Skeletal muscle cell (primary cell): ENCODE measurements around the gene SHB.

ENCODE experiments used
- DNase-seq: peaks from one replicate; pipeline ENCODE4 v3.0.0-alpha.2; 2010; ENCODE audit warnings: low read depth
- H3K4me3 ChIP-seq: 2 replicates; pipeline ENCODE4 v1.5.1; 2011; ENCODE audit warnings: low read depth, mild to moderate bottlenecking, control low read depth, low read length, moderate library complexity

SHB gene

DNA sequence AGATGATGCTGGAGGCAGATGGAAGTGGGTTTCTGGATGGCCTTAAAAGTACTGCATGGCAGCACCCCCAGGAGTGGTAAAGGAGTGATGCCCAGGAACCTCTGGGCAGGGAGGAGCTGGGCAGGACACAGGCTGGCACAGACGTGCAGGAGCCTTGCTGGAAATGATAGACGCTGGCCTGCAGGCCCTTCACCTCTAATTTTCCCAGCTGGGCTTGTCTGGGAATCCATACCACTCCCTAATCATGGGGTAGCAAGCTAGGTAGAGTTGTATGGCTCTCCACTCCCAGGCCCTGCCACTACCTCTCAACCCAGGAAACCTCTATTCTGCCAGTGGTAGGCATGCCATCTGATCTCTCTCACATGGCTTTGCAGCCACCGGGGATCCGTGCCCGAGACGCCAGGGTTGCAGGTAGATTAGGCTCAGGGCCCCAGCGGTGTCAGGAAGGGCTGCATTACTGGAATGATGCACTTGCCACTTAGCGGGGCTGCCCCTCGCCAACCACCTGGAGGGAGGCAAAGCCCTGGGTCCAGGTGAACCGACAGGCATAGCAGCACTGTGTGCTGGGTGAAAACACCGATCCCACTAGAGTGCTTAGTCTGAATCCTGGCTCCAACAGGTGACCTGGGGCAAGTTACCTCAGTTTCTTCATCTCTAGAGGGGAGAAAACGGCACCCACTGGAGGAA, 85.5 kb downstream of the SHB start:
- no peak overlapping the region for H3K4me3 ChIP-seq
- DNase-seq, result no peak

DNA sequence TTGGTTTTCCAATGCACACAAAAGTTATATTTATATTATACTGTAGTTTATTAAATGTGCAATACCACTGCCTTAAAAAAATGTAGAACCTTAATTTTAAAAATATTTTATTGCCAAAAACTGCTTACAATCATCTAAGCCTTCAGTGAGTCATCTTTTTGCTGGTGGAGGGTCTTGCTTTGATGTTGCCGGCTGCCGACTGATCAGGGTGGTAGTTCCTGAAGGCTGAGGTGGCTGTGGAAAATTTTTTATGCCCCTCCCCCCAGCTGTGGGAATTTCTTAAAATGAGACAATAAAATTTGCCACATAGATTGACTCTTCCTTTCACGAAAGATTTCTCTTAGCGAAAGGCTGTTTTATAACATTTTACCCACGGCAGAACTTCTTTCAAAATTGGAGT, 89.2 kb downstream of the SHB start:
- no peak for DNase-seq
- no peak overlapping the region for H3K4me3 ChIP-seq

DNA sequence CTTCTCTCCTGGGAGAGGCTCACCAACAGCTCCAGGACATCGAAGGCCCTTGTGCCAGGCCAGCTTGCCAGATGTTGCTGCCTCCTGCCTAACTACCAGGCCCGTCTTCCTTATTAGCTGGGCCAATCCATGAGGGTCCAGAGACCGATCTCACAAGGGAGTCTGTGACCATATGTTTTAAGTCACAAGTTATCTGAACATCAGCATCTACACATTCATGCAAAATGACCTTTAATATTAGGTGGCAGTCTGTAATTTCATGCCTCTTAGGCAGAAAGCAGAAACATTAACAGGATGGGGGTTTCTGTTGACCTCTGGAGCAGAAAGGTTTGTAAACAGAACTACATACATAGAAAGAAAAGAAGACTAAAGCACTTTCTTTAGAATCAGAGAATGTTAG, 90.0 kb downstream of the SHB start:
- DNase-seq, result no peak

DNA sequence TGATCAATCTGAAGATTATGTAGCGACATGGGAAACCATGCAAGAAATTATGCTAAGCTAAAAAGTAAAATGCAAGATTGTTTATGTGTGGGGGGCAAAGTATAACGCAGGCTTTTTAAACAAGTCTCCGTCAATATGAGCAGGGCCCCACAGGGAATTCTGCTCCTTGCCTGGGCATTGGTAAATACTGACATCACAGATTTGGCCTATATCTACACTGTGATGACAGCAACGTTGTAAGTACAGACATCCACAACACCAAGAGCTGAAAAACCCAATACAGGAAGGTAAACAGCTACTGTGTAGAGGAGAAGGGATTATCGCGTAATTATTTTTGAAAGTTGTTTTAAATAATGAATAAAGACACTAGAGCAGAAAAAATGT, 90.6 kb downstream of the SHB start:
- DNase-seq, result no peak
- no peak overlapping the region for H3K4me3 ChIP-seq

More for the DNA sequence above, 90.0 kb downstream of the SHB start:
- H3K4me3 ChIP-seq, result no peak overlapping the region

DNA sequence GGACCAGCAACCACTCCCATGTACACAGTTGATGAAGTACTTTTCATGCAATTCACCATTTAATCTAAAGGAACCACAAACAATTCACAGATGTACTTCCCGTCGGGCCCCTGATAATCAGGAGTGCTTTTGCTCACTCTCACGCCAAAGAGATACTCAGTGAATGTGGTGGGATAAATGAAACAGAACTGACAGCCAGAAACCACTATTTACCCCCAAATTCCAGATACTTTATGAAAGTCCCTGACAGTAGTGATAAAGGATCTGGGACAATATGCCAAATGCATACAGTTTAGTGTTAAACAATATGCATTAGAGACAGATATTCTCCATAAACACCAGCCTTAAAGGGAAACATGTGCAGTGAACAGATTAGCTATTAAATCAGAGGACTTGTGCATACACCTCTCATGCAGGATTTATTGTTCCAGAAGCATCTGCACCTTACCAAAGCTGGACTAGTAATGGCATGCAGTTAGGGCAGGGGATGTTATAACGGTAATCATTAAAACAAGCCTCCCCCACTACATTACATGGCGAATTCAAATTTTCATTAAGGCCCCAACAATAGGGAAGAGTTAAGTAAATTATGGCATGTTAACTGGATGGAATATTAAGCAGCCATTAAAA, 91.1 kb downstream of the SHB start:
- H3K4me3 ChIP-seq, result no peak overlapping the region
- DNase-seq, result no peak

DNA sequence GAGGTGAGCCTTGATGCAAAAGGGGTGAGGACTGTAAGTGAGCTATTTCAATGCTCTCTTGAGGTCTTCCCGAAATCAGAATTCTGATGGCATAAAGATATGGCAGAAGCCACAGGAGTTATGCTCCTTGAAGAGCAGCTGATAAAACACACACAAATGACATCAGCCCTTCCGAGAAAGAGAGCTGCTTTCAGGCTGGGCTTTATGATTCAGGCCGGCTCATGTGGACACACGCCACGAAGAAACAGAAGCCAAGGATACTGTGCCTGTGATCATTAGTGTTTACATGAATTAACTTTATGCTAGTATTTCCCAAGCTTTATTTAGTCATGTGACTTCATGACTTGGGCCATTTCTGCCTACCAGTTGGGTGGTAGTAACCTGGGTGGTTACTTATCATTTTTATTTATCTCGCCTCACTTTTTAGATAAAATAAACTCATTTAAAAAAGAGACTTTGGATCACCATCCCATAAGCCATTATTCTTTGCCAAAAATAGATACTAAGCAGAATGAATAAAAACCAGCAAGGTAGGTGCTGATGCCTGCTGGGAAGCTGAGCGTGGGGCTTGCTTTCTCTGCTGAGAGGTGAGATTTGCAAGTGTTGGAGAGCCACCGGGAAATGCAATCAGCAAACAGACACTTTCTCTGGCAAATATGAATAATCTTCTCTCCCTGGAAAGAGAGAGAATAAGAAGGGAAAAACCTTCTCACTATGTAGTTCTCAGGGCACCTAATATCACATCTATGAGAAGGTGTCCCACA, 92.1 kb downstream of the SHB start:
- DNase-seq, result peak; percentile 81
- H3K4me3 ChIP-seq, result no peak overlapping the region

DNA sequence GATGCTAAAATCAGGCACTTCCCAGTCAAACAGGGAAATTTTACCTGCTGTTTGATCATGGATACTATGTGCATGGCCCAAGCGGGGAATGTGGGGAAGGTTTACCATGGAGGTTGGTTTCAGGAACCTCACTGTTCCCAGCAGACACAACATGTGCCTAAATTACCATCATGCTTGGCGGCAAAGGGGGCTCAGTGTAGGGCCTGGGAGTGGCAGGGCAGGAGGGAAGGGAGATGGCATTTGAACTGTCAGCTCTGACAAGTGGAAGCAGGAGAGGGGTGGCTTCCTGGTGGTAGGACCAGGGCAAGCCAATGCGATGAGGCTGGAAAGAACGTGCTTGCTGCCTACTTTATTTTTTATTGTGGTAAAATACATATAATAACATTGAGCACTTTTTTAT, 93.4 kb downstream of the SHB start:
- no peak overlapping the region for H3K4me3 ChIP-seq
- no peak for DNase-seq

DNA sequence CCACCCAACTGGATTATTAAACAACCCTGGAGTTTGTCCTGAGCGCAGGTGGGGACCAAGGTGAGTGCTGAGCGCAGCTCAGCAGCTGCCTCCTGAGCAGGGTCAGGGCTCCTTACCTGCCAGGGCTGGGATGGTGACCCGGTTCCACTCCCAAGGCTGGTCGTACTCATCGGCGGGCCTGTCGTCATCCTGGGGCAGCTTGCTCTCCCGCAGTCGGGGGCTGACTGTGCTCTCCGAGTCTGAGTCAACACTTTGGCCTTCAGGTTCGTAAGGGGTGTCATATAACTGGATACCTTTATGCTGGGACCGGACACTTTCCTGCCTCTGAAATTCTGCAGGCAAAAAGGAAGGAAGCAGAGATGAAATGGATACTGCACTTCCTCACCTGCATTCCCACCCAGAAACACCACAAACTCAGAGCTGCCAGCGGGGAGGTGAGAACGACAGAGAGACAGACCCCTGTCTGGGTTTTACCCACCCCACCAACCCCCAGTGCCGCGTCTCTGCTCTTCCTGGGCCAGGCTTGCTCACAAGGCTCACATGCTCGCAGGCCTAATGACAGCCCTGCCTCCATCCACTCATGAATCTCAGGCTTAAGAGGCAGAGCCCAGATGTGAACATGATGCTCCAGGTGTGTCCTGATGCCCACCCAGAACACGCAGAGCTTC, 94.4 kb downstream of the SHB start:
- peak; percentile 62 for DNase-seq
- H3K4me3 ChIP-seq, result no peak overlapping the region

DNA sequence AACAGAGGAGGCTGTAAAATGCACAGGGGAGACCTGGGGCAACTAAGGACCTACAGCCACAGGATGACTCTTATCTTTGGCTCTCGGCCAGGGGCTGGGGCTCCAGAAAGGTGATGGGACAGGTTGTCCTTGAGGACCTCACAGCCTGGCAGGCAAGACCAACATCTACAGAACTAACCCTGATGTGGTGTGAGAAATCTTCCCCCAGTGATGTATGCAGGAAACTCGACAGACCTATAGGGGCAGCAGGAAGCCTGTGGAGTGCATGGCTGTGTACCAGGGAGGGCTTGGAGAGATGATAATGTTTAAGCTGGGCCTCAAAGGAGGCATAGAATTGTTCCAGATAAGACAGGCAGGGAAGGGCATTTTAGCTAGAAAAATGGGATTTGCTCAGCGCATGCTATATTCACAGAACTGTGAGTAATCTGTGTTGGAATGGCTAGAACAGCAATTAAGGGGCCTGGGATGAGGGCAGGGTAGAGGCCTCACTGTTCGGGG, 96.6 kb downstream of the SHB start:
- no peak for DNase-seq
- H3K4me3 ChIP-seq, result no peak overlapping the region

DNA sequence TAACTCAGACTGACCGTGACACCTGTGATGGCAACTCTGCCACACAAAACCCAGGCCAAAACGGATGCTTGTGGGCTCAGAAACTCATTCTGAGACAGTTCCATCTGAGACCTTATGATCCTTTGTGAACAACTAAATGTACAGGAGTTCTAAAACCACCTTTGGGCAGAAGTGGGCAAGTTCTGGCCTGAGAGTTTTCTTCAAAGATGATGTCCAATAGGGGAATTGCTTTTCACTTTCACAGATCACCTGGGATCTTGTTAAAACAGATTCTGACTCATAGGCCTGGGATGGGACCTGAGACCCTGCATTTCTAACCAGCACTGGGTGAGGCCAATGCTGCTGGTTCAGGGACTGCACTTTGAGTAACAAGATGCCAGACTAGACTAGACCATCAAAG, 97.3 kb downstream of the SHB start:
- no peak for DNase-seq

DNA sequence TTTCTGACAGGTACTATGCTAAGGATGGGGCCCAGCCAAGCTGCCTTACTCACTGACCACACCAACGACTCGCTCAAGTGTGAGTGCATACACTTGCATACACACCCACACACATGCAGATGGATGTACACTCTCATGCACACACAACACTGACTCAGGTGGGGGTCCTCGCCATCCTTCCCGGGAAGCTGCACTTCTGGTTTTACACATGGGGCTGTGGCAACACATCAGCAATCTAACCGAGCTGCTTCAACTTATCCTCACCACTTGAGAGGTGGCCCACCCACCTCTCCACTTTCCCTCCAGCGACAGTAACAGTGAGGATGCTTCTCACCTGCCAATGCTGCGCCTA, 97.9 kb downstream of the SHB start:
- no peak overlapping the region for H3K4me3 ChIP-seq
- DNase-seq, result no peak

More for the DNA sequence above, 97.3 kb downstream of the SHB start:
- H3K4me3 ChIP-seq, result no peak overlapping the region

DNA sequence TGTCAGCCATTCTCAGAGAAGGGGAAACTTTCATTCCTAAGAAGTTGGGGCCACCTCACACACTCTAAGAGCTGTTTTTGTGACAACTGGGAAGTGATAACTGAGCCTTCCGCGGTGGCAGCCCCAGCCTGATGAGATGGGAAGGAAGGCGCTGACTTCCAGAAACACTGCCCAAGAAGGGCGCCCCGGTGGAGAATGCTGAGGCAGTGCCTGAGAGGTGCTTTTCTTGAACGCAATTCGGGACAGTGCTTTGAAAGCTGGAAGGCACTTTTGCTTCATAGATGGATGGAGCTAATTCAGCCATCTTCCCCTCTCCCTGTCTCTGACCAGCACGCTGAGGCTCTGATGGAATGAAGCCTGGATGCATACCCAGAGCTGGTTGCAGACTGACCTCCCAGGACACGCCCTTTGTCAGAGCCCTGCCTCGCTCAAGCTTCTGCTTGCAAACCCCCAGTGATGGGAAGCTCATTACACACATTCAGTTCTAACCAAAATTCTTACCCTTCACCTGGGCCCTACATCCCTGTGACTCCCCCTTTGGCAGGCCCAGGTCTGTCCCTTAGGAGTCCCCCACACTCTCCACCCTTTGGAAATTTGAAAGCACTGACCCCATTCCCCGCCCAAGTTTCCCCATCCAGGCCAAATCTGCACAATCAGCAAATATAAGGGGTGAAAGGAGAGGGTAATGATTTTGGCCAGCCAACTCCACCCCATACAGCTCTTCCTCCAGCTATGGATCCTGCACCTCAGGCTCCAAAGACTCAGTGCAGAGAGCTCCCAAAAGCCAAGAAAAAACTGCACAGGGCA, 98.5 kb downstream of the SHB start:
- no peak overlapping the region for H3K4me3 ChIP-seq
- DNase-seq, result no peak

DNA sequence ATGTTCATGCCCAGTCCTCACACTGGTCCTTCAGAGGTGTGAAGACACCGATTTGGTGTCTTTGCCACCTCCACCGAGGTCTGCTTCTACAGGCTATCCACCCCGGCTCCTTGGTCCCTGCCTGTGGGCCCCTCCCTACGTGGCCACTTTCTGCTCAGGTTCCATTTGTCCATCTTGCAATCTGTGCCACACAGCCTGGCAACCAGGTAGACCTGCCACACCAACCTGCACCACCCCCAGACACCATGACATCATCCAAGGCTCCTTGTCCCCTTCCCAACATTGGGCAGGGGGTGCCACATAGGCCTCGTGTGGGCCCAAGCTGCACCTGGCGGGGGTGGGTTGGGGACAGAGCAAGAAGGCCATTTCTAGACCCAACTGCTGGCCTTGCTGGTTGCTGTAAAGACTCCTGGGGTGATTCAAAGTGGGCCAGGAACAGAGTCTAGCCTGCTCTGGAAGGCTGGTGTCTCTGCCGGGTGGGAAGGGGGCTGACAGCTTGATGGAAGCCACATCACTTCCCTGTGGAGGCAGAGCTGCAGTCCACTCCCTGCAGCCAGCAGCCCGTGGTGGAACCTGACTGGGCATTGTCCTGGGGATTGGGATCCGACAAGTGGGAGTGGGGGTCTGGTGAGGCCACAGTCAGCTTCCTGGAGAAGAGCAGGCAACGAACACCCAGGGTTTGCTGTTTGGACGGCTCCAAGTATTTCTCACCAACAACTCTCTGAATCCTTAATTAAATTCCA, 99.3 kb downstream of the SHB start:
- no peak overlapping the region for H3K4me3 ChIP-seq
- no peak for DNase-seq

DNA sequence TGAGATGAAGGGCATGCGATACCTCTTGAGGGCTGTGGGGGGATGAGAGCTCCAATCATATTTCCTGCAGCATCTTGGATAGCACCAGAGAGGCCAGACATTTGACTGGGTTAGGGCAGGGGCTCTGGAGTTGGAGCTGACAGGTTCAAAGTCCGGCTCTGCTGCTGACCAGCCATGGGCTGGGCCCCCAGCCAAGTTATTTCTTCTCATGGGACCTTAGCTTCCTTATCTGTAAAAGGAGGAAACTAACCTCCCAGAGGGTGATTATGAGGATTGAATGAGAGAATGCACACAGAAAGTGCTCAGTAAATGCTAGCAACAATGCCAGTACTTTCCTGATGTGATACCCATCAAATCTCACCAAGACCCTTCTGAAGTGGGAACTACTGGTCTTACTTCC, 99.9 kb downstream of the SHB start:
- H3K4me3 ChIP-seq, result no peak overlapping the region
- no peak for DNase-seq

DNA sequence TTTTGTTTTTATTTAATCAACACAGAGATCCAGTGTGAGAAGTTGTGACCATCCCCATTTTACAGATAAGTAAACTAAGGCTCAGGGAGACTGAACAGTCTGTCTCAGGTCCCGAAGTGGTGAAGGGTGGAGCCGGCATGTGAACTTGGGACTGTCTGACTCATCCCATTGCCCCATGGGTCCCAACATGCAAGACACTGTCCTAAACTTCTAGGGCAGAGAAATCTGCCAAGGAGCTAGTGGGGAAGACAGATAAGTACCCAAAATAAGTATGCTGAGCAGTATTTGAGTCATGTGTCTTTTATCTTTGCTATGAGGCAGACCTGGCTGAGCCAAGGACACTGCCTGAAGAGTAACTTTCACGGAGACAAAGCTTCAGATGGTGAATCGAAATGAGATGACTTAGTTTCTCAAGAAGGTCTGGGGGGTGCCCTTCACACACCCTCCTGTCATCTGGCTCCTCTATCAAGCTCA, 100.8 kb downstream of the SHB start:
- DNase-seq, result no peak
- no peak overlapping the region for H3K4me3 ChIP-seq

DNA sequence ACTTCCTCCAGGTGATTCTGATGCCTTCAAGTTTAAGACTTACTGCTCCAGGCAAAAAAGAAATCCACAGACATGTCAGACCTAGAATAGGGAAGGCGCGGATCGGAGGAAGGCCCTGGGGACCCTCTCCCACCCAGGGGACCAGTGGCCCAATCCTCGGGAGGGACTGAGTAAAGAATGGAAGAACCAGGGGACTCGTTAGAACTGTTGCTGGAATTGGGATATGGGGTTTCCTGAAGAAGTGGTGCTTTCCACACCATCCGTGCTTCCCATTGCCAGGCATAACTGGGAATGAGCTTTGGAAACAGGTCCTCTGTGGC, 101.3 kb downstream of the SHB start:
- H3K4me3 ChIP-seq, result no peak overlapping the region

DNA sequence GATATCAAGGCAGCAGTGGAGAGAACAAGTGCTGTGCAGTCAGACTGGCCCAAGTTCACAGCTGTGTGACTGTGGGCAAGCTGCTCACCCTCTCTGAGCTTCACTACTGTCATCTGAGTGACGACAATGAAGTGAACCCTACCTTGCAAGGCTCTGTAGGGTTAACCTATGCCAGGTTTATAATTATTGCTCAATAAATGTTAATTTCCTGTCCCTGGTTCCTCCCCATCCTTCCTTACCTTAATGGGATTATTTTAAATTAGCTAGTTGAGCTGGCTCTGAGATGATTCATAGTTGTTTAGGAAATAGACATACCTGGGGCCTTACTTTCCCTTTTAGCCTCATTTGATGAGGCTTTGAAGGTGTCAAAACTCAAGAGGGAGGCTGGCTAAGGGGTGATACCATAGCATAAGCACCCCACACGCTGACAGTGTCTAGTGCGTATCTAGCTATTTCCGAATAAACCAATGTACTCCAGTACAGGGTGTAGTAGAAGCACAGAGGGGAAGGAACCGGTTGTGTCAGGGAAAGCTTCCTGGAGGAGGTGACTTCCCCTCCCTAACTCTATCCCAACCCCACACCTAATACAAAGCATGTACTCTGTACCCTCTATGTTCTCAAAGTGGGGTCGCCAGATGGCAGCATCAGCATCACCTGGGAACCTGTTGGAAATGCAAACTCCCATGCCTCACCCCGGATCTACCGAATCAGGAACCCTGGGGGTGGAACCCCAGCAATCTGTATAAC, 101.8 kb downstream of the SHB start:
- DNase-seq, result no peak
- H3K4me3 ChIP-seq, result no peak overlapping the region

More for the DNA sequence above, 101.3 kb downstream of the SHB start:
- DNase-seq, result no peak

DNA sequence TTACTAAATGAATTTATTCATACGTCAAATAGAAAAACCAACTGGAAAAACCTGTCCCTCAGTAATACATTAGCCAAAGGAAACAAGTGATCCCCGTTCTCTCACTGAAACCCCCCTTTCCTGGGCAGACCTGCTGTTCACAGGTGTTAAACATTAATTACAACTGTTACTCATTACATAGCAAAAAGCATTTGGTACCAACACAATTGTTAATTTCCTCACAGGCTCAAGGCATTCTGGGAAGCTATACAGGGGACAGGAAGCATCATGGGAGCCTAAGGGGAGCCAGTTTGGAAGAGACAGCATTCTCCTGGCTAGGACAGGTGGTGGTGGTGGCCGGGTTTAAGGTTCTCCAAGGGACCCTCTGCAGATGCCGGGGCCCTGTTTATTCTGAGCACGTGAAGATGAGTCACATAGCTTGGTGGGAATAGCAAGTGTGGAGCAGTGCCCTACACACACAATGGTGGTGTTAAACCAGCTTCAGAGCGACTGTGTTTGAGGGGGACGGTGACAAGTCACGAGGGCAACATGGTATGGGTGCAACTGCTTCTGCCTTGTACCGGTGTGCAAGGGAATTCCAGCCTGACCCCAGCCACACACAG, 102.5 kb downstream of the SHB start:
- DNase-seq, result no peak
- no peak overlapping the region for H3K4me3 ChIP-seq
